OCI-LY3 (cell line): Measurements from ENCODE around the gene PNKP.

Source experiments
- H2AFZ ChIP-seq: fragments of 200-600, 300-600 bp; shearing (Covaris generic); 2 replicates; pipeline ENCODE4 v1.6.0; 2014; ENCODE audit warnings: antibody characterized with exemption, low read depth, low read length
- H3K27ac ChIP-seq: fragments of 200-600, 300-600 bp; sonication (generic); 2 replicates; pipeline ENCODE4 v1.5.1; 2014; ENCODE audit warnings: mild to moderate bottlenecking, low read length, moderate library complexity, mixed read lengths
- H3K27me3 ChIP-seq: fragments of 200-600, 300-600 bp; sonication (generic); 2 replicates; pipeline ENCODE4 v1.6.1; 2014; ENCODE audit warnings: low read depth, low read length, mixed read lengths
- H3K36me3 ChIP-seq: fragments of 200-600, 300-600 bp; sonication (generic); replicated peaks from 2 replicates; pipeline ENCODE3; 2014; ENCODE audit warnings: low read depth, low read length, mixed read lengths
- H3K4me1 ChIP-seq: fragments of 300-600, 200-600 bp; sonication (generic); 2 replicates; pipeline ENCODE4 v1.6.1; 2014; ENCODE audit warnings: low read length, mixed read lengths
- H3K4me2 ChIP-seq: fragments of 200-600, 300-600 bp; sonication (generic); 2 replicates; pipeline ENCODE4 v1.6.1; 2014; ENCODE audit warnings: low read length, mixed read lengths
- H3K4me3 ChIP-seq: fragments of 300-600, 200-600 bp; sonication (generic); 2 replicates; pipeline ENCODE4 v1.5.1; 2014; ENCODE audit warnings: antibody characterized with exemption, mild to moderate bottlenecking, low read length, moderate library complexity
- H3K79me2 ChIP-seq: fragments of 300-600, 200-600 bp; shearing (Covaris generic); 2 replicates; pipeline ENCODE4 v1.6.1; 2014; ENCODE audit warnings: mild to moderate bottlenecking, low read length, mixed read lengths
- H3K9ac ChIP-seq: fragments of 300-600, 200-600 bp; shearing (Covaris generic); 2 replicates; pipeline ENCODE4 v1.6.0; 2014; ENCODE audit warnings: mild to moderate bottlenecking, low read length, moderate library complexity
- H3K9me3 ChIP-seq: fragments of 200-600, 300-600 bp; shearing (Covaris generic); 2 replicates; pipeline ENCODE4 v1.6.1; 2014; ENCODE audit warnings: low read length, mixed read lengths; ENCODE audit not compliant: insufficient read depth
- H4K20me1 ChIP-seq: fragments of 200-600, 300-600 bp; sonication (generic); 2 replicates; pipeline ENCODE4 v1.6.1; 2016; ENCODE audit warnings: low read length, mixed read lengths; ENCODE audit not compliant: insufficient read depth
- CTCF ChIP-seq: fragments of 200-600, 300-600 bp; sonication (generic); IDR thresholded peaks from 2 replicates; pipeline ENCODE4 v1.5.1; 2014; ENCODE audit warnings: antibody characterized with exemption, low read length, low read depth
- EZH2phosphoT487 ChIP-seq: fragments of 200-600 bp; shearing (Covaris generic); IDR thresholded peaks from 2 replicates; pipeline ENCODE4 v1.6.1; 2018; ENCODE audit warnings: antibody characterized with exemption, mixed run types, low read depth

The PNKP gene

DNA sequence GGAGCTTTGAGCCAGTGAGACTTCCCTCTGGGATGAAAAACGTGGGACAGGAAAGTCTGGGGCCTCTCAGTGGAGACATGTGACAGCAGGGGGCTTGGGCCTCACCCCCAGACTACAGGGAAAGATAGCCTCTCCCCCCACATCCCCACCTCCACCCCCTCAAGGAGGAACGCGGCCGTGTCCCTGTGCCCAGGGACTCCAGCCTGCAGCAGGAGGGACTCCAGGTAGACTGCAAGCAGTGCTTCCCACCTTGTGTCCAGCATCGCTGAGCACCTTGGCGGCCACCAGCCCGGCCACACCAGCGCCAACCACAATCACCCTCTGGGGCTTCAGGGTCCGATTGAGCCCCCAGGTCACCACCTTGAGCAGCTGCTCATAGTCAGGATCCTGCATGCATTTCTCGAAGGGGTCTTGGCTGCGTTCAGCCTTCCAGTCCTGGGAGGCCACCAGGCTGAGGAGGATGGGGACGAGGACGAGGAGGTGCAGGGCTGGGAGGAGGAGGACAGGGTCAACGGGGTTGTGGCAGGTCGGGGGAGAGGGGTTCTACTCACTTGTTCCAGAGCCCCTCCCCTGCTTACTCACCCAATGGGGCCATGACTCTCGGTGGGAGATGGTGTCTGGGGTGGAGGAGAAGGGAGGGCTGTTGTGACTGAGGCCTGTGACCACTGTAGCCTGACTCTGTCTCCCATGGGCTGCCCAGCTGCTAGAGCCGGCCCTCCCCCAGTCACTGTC lies 28.4 kb upstream of the PNKP start:
- Histone ChIP-seq H3K79me2 (peaks cover 44% of the 10 kb centered on the region), H3K4me2 (peak overlapping the region; percentile 100), H3K9ac (peak overlapping the region; percentile 99), H2AFZ (no peak overlapping the region), H4K20me1 (peaks cover 23% of the 10 kb centered on the region), H3K36me3 (peaks cover 52% of the 10 kb centered on the region), H3K4me1 (peaks cover 77% of the 10 kb centered on the region), H3K9me3 (no peaks in the 10 kb centered on the region), H3K27me3 (no peaks in the 10 kb centered on the region), H3K27ac (peak overlapping the region; percentile 87), H3K4me3 (peak overlapping the region; percentile 90)
- no peak for TF ChIP-seq CTCF
- no peak for TF ChIP-seq EZH2phosphoT487

- H4K20me1 ChIP-seq: peaks cover 27% of the 10 kb centered on the region
- peaks cover 73% of the 10 kb centered on the region for H3K4me1 ChIP-seq
- H3K27me3 ChIP-seq: no peaks in the 10 kb centered on the region
- H3K79me2 ChIP-seq: peaks cover 44% of the 10 kb centered on the region
- H3K27ac ChIP-seq: peak overlapping the region; percentile 87
- no peak for TF ChIP-seq CTCF
- no peak for TF ChIP-seq EZH2phosphoT487
- H3K4me2 ChIP-seq: peak overlapping the region; percentile 100
- H3K4me3 ChIP-seq: peak overlapping the region; percentile 90
- H3K9me3 ChIP-seq: no peaks in the 10 kb centered on the region
- no peak overlapping the region for H2AFZ ChIP-seq
- peak overlapping the region; percentile 99 for H3K9ac ChIP-seq
- H3K36me3 ChIP-seq: peaks cover 56% of the 10 kb centered on the region
Observed at GRCh38 chr19:49894879-49895565, 27.6 kb upstream of the PNKP start.

DNA sequence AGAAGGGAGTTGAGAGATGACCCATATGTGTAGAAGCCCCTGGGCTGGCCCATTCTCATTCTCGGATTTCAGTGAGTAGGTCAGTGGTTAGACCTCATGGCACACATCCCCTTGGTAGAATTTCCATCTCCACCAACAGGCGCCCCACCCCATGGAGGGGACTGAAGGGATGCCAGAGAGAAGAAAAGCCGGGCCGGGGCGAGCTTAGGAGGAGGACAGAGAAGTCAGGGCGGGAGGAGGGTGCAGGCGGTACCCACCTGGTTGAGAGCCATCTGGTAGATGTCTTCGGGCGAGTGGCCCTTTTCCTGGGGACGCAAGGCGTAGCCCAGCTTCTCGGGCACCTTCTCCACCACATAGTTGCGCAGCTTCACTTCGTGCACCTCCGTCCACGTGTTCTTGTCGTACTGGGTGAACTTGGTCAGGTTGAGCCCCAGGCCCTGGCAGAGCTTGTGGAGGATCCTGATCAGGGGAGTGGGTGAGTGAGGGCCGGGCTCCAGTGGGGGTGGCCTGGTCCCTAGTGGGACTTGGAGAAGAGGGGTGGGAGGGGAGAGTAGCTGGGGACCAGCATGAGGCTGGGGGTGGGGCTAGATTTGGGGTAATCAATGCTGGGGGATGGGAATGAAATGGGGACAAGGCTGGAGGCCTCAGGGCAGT lies 26.8 kb upstream of the PNKP start:
- Histone ChIP-seq H3K79me2 (peaks cover 44% of the 10 kb centered on the region), H3K4me1 (peaks cover 74% of the 10 kb centered on the region), H2AFZ (no peak overlapping the region), H3K9me3 (no peaks in the 10 kb centered on the region), H4K20me1 (peaks cover 36% of the 10 kb centered on the region), H3K9ac (peak overlapping the region; percentile 99), H3K27ac (peak overlapping the region; percentile 87), H3K4me2 (peak overlapping the region; percentile 100), H3K4me3 (peak overlapping the region; percentile 90), H3K27me3 (no peaks in the 10 kb centered on the region), H3K36me3 (peaks cover 65% of the 10 kb centered on the region)
- TF ChIP-seq EZH2phosphoT487 (no peak), CTCF (no peak)

- TF ChIP-seq EZH2phosphoT487 (no peak), CTCF (no peak)
- Histone ChIP-seq H2AFZ (no peak overlapping the region), H3K4me2 (peak overlapping the region; percentile 57), H3K79me2 (peaks cover 44% of the 10 kb centered on the region), H3K27ac (peak overlapping the region; percentile 87), H3K9ac (peak overlapping the region; percentile 50; the same call in 1 of the 2 replicates), H3K27me3 (no peaks in the 10 kb centered on the region), H3K36me3 (peaks cover 66% of the 10 kb centered on the region), H4K20me1 (peaks cover 41% of the 10 kb centered on the region), H3K4me3 (peak overlapping the region; percentile 64), H3K9me3 (no peaks in the 10 kb centered on the region), H3K4me1 (peaks cover 74% of the 10 kb centered on the region)
Observed at GRCh38 chr19:49892716-49893115, 25.3 kb upstream of the PNKP start.
